ENCODE results near the gene NLRP10.

DNA sequence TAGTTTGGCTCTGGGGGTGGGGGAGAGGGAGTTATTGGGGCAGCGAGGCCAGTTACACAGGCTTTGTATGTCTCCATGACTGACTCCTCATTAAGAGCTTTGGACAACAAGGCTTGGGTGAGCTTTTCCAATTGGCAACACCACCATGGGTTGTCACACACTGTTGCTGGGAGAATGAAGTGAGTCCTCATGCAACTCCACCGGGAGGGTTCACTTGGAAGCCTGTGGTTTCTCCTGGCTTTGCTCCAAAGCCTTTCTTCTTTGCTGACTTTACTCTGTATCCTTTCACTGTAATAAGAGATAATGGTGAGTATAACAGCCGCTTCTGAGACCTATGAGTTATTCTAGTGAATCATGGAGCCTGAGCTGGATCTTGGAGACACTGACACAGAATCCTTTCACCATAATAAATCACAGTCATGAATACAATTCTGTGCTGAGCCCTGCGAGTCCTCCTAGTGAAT is 46.8 kb upstream of the NLRP10 start:
- TF ChIP-seq, protein P1, sequence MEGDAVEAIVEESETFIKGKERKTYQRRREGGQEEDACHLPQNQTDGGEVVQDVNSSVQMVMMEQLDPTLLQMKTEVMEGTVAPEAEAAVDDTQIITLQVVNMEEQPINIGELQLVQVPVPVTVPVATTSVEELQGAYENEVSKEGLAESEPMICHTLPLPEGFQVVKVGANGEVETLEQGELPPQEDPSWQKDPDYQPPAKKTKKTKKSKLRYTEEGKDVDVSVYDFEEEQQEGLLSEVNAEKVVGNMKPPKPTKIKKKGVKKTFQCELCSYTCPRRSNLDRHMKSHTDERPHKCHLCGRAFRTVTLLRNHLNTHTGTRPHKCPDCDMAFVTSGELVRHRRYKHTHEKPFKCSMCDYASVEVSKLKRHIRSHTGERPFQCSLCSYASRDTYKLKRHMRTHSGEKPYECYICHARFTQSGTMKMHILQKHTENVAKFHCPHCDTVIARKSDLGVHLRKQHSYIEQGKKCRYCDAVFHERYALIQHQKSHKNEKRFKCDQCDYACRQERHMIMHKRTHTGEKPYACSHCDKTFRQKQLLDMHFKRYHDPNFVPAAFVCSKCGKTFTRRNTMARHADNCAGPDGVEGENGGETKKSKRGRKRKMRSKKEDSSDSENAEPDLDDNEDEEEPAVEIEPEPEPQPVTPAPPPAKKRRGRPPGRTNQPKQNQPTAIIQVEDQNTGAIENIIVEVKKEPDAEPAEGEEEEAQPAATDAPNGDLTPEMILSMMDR (IDR thresholded peaks at IDR 0.05) = no peak
- TF ChIP-seq POLR2A (IDR thresholded peaks at IDR 0.05) = no peak
- no peak for TF ChIP-seq EP300 (IDR thresholded peaks at IDR 0.05)
- no peak for TF ChIP-seq POLR2AphosphoS5 (IDR thresholded peaks at IDR 0.05)
